HepG2 (cell line): ENCODE data around the gene ARL6IP4. TPM values are rescaled to one million over a fixed set of nuclear protein-coding genes. Genes with fewer than 3 reads are reported as not detected.

Source experiments
- ATAC-seq: fragments of 200-7000 bp; cut with Tn5 transposase; 3 replicates; pipeline ENCODE4 v1.9.1; 2020; ENCODE audit warnings: mild to moderate bottlenecking, moderate library complexity
- BruUV-seq: library from RNA; stranded (reverse); fragments of 400-500 nt; replicated peaks from 2 replicates; lab custom pipeline; 2021; lab: Mats Ljungman, UMichigan
- CTCF ChIA-PET: fragments of 300-600 bp; formaldehyde crosslinking; extraction: SDS; loops from one replicate; lab custom pipeline; 2021; ENCODE audit warnings: low total read pairs, inconsistent platforms, low intra/inter-chr PET ratio; lab: Yijun Ruan, JAX
- POLR2A ChIA-PET: fragments of 350-600 bp; sonication (Branson Sonifier 250); formaldehyde crosslinking; loops from one replicate; lab custom pipeline; 2020; ENCODE audit warnings: antibody characterized with exemption, inconsistent platforms; lab: Yijun Ruan, JAX
- DNase-seq: peaks from one replicate; pipeline ENCODE4 v3.0.0-alpha.2; 2015; ENCODE audit warnings: low spot score
- FAIRE-seq: peaks from 3 replicates; lab custom pipeline; 2011; peaks lifted over from hg19 to GRCh38; lab: Jason Lieb, UNC
- H2AFZ ChIP-seq: one replicate; pipeline ENCODE4 v1.6.1; 2011; ENCODE audit warnings: low read length, inconsistent platforms
- H3K27ac ChIP-seq: fragments of 300-600 bp; 3 replicates; pipeline ENCODE4 v1.8.0; 2011; ENCODE audit warnings: mixed run types, mild to moderate bottlenecking, mixed read lengths, low read length, inconsistent platforms; ENCODE audit not compliant: insufficient read depth; ENCODE audit errors: extremely low read length
- H3K27me3 ChIP-seq, 2 experiments: fragments of 200-600 bp in 1 of 2; 2 replicates in 1 of 2; 3 replicates in 1 of 2; pipeline versions ENCODE4 v1.6.0 to v1.8.0; 2011; ENCODE audit warnings: low read length in 2 of 2, mild to moderate bottlenecking in 2 of 2, moderate library complexity in 2 of 2, inconsistent platforms in 1 of 2; ENCODE audit not compliant: insufficient read depth in 2 of 2, control insufficient read depth in 1 of 2
- H3K36me3 ChIP-seq, 2 experiments: fragments of 200-600 bp in 1 of 2; replicated peaks in 1 of 2; 2 replicates in 1 of 2; 3 replicates in 1 of 2; pipeline versions ENCODE4 v1.5.1 to v1.8.0; 2011; ENCODE audit warnings: low read length in 2 of 2, inconsistent platforms in 1 of 2; ENCODE audit not compliant: insufficient read depth in 2 of 2, control insufficient read depth in 1 of 2
- H3K4me1 ChIP-seq: 2 replicates; pipeline ENCODE4 v1.5.1; 2012; ENCODE audit warnings: low read length, inconsistent platforms; ENCODE audit not compliant: insufficient read depth
- H3K4me2 ChIP-seq: 2 replicates; pipeline ENCODE4 v1.6.0; 2011; ENCODE audit warnings: low read depth, low read length, inconsistent platforms
- H3K4me3 ChIP-seq, 3 experiments: fragments of 200-600 bp in 1 of 3; sonication (generic), shearing (Covaris generic) in 1 of 3; replicated peaks in 1 of 3; 2 replicates each; pipeline ENCODE4 v1.5.1; 2011 to 2016; ENCODE audit warnings: low read length in 3 of 3, inconsistent platforms in 2 of 3, low read depth in 2 of 3, mild to moderate bottlenecking in 2 of 3, control low read depth in 1 of 3, mixed read lengths in 1 of 3; ENCODE audit not compliant: insufficient read depth in 1 of 3
- H3K79me2 ChIP-seq: one replicate; pipeline ENCODE4 v1.6.1; 2011; ENCODE audit warnings: low read length, inconsistent platforms; ENCODE audit not compliant: insufficient read depth
- H3K9ac ChIP-seq: 2 replicates; pipeline ENCODE4 v1.6.0; 2011; ENCODE audit warnings: mild to moderate bottlenecking, low read depth, low read length, inconsistent platforms; ENCODE audit not compliant: insufficient read depth
- H3K9me3 ChIP-seq: 2 replicates; pipeline ENCODE4 v1.5.1; 2012; ENCODE audit warnings: mild to moderate bottlenecking, low read length
- H4K20me1 ChIP-seq: 2 replicates; pipeline ENCODE4 v1.6.0; 2011; ENCODE audit warnings: inconsistent platforms, mild to moderate bottlenecking, low read length, moderate library complexity; ENCODE audit not compliant: insufficient read depth
- IKZF4 ChIP-seq: sonication (generic); formaldehyde crosslinking; IDR thresholded peaks from 2 replicates; pipeline ENCODE4 v1.5.1; 2020; ENCODE audit warnings: borderline replicate concordance, mild to moderate bottlenecking, low read depth, missing genetic modification reagents; ENCODE audit errors: not compliant biosample characterization
- IRF2 ChIP-seq: IDR thresholded peaks from 2 replicates; pipeline ENCODE4 v1.6.1; 2018; ENCODE audit warnings: missing genetic modification reagents, missing compliant biosample characterization
- SETDB1 ChIP-seq: sonication (generic); formaldehyde crosslinking; IDR thresholded peaks from 2 replicates; pipeline ENCODE4 v1.5.1; 2020; ENCODE audit warnings: missing genetic modification reagents, mild to moderate bottlenecking, borderline replicate concordance
- ZNF24 ChIP-seq: fragments of 450-650 bp; IDR thresholded peaks from 2 replicates; pipeline ENCODE4 v1.6.1; 2017; ENCODE audit warnings: antibody characterized with exemption, mild to moderate bottlenecking
- ZNF768 ChIP-seq: sonication (generic); formaldehyde crosslinking; IDR thresholded peaks from 2 replicates; pipeline ENCODE4 v1.4.0; 2020; ENCODE audit warnings: missing genetic modification reagents
- WGBS: methylation state at CpG from one replicate; pipeline ENCODE4 v1.1.6; 2017; ENCODE audit warnings: low lambda C conversion rate; 5-methylcytosine and 5-hydroxymethylcytosine counted together
- in situ Hi-C: cut with HindIII; loops from 2 replicates; pipeline ENCODE4 v1.10.0; 2017; ENCODE audit warnings: low pct_unique_long_range_greater_than_20kb; ENCODE audit not compliant: extremely low pct_ligation_motif_present
- intact Hi-C: fragments of 100-400 bp; cut with micrococcal nuclease; formaldehyde crosslinking; loops from one replicate; pipeline ENCODE4 v1.10.0; 2022; ENCODE audit not compliant: unreplicated experiment
- polyA plus RNA-seq, 8 experiments: library from polyadenylated mRNA; depleted of rRNA in 3 of 8; stranded (reverse) in 7 of 8; unstranded in 1 of 8; fragments of >200 nt; fragmentation: Illumina TruSeq in 4 of 8; extraction: Trizol in 4 of 8; gene quantifications; 2 replicates each; pipeline versions ENCODE4 v1.2.1 to v1.2.3, GENCODE V29; 2011 to 2016; ENCODE audit warnings: low read depth in 4 of 8, missing spikeins in 1 of 8, mixed read lengths in 1 of 8; ENCODE audit not compliant: insufficient read depth in 1 of 8
- total RNA-seq, 5 experiments: library from RNA; depleted of rRNA; stranded (reverse); fragments of >200 nt; fragmentation: Illumina TruSeq; extraction: Trizol; gene quantifications; 2 replicates each; pipeline ENCODE4 v1.2.3, GENCODE V29; 2016; ENCODE audit warnings: low read depth in 1 of 5
- TF ChIP-seq, protein P1 (sequence below), 2 experiments: sonication (generic) in 1 of 2; formaldehyde crosslinking in 1 of 2; IDR thresholded peaks; 2 replicates each; pipeline versions ENCODE4 v1.4.0 to v1.6.1; 2016 to 2020; ENCODE audit warnings: borderline replicate concordance in 1 of 2, low read depth in 1 of 2, mild to moderate bottlenecking in 1 of 2, missing genetic modification reagents in 1 of 2

The ARL6IP4 gene
- total and polyA plus RNA-seq, 2 of the 13 experiments (the other 11 are each of a cell fraction or from before 2014, with no cell fraction given), result 155 to 220 TPM

GRCh38 chr12:122965851-122966742 lies 14.4 kb upstream of the ARL6IP4 start, which contains the start of gene ABCB9 (continued):
- TF ChIP-seq SETDB1, result no peak

DNA sequence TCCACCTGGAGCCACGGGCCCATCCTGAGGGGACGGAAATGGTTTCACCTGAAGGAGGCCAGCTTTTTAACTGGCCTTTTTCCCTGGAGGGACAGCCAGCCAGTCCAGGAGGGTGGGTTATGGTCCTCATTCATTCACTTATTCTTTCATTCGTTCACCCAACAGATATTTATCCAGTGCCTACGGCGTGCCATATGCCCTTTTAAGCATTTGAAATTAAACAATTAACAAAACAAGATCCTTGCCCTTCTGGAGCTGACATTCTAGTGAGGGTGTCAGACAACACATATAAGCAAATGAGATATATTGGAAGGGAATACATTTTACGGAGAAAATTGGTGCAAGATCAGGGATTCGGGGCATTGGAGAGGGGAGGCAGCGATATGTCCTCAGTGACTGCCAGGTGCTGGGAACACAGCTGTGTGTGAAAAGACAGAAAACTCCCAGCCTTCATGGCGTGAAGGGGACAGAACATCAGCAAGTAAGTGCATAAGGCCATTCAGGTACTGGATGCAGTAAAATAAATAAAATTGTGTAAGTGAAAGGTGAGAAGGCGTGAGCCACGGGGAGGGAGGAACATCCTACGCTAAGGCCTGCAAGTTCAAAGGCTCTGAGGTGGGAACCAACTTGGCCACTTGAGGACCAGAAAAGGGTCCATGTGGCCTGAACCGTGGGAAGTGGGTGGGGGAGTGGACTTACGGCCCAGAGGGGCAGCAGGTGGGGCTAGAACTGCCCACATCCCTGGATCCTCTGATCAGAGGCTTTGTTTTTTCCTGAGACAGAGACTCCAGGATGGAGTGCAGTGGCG lies 13.5 kb upstream of the ARL6IP4 start:
- intact Hi-C loops, result loop anchor here (5.0 kb wide), 1 partner anchor 265 kb away; the partner anchor contains the start of genes MPHOSPH9 and MTRFR
- Histone ChIP-seq H3K9ac (peak overlapping the region; percentile 13; the same call in 1 of the 2 replicates), H4K20me1 (no peaks in the 10 kb centered on the region), H3K4me1 (peaks cover 48% of the 10 kb centered on the region), H3K27ac (no peak overlapping the region), H3K79me2 (no peaks in the 10 kb centered on the region), H3K4me2 (peak overlapping the region; percentile 85), H3K27me3 (no peaks in the 10 kb centered on the region), H3K4me3 (peak overlapping the region; percentile 14 to 55 (median 31); a peak in 4 of 6 replicates), H3K9me3 (no peaks in the 10 kb centered on the region), H2AFZ (no peak overlapping the region), H3K36me3 (no peaks in the 10 kb centered on the region)
- CTCF ChIA-PET, result no interaction called here
- DNase-seq (no peak), ATAC-seq (no peak), FAIRE-seq (no peak)
- 20% methylated on average over 14 of the region's 15 CpGs for WGBS
- POLR2A ChIA-PET, result interaction anchor here (1.0 to 3.7 kb wide), 5 partner anchors 8 to 266 kb away, joined by 3 to 43 read pairs (median 5); partner anchors contain the start of genes MPHOSPH9, MTRFR and OGFOD2
- 0 out of 2 replicates have a peak, but pooled peaks have one; percentile 12 for TF ChIP-seq IRF2 (CRISPR knock-in tag)
- TF ChIP-seq, protein P1, sequence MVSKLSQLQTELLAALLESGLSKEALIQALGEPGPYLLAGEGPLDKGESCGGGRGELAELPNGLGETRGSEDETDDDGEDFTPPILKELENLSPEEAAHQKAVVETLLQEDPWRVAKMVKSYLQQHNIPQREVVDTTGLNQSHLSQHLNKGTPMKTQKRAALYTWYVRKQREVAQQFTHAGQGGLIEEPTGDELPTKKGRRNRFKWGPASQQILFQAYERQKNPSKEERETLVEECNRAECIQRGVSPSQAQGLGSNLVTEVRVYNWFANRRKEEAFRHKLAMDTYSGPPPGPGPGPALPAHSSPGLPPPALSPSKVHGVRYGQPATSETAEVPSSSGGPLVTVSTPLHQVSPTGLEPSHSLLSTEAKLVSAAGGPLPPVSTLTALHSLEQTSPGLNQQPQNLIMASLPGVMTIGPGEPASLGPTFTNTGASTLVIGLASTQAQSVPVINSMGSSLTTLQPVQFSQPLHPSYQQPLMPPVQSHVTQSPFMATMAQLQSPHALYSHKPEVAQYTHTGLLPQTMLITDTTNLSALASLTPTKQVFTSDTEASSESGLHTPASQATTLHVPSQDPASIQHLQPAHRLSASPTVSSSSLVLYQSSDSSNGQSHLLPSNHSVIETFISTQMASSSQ (IDR thresholded peaks at IDR 0.05; ENCODE audit: low read depth), result no peak
- TF ChIP-seq, protein P1 (CRISPR knock-in tag; IDR thresholded peaks at IDR 0.05; ENCODE audit: borderline replicate concordance), result 0 out of 2 replicates have a peak, but pooled peaks have one; percentile 27
- peak; percentile 87 for TF ChIP-seq ZNF24
- TF ChIP-seq IKZF4, result no peak
- no peak for TF ChIP-seq ZNF768 (CRISPR knock-in tag)
- in situ Hi-C loops, result no loop called here
- BruUV-seq, result no TSS peak
